ENCODE measurements around the gene ANXA4. TPM values are rescaled to one million over a fixed set of nuclear protein-coding genes. Genes with fewer than 3 reads are reported as not detected.

The ANXA4 gene
- total and polyA plus RNA-seq, 2 of the 13 experiments (the other 11 are each of a cell fraction or from before 2014, with no cell fraction given): 155 to 168 TPM

- TF ChIP-seq REST (IDR thresholded peaks at IDR 0.05; ENCODE audit: borderline replicate concordance in 1 of 2, low read depth in 1 of 2, low read length in 2 of 2) (no peak), ZNF607 (CRISPR knock-in tag; IDR thresholded peaks at IDR 0.05; ENCODE audit: borderline replicate concordance) (no peak), FOXO4 (CRISPR knock-in tag; conservative IDR thresholded peaks at IDR 0.05) (0 out of 2 replicates have a peak, but pooled peaks have one; percentile 32), HMGXB4 (CRISPR knock-in tag; IDR thresholded peaks at IDR 0.05; ENCODE audit: borderline replicate concordance in 1 of 2, low read depth in 1 of 2) (no peak), HNRNPL (IDR thresholded peaks at IDR 0.05; ENCODE audit: low read depth, low read length) (no peak), ZNF567 (CRISPR knock-in tag; IDR thresholded peaks at IDR 0.05; ENCODE audit: borderline replicate concordance) (no peak), ZBTB20 (CRISPR knock-in tag; IDR thresholded peaks at IDR 0.05; ENCODE audit: borderline replicate concordance, low read depth) (no peak), REXO4 (CRISPR knock-in tag; IDR thresholded peaks at IDR 0.05; ENCODE audit: borderline replicate concordance) (no peak), JDP2 (CRISPR knock-in tag; IDR thresholded peaks at IDR 0.05; ENCODE audit: borderline replicate concordance) (no peak), ZNF280D (CRISPR knock-in tag; IDR thresholded peaks at IDR 0.05) (peak; percentile 8; the same call in 1 of the 2 replicates), SATB2 (CRISPR knock-in tag; IDR thresholded peaks at IDR 0.05) (no peak), ZNF292 (CRISPR knock-in tag; IDR thresholded peaks at IDR 0.05; ENCODE audit: borderline replicate concordance, low read depth) (0 out of 2 replicates have a peak, but pooled peaks have one; percentile 42), HOXD1 (CRISPR knock-in tag; IDR thresholded peaks at IDR 0.05) (no peak), XRCC5 (optimal IDR thresholded peaks at IDR 0.05; ENCODE audit: low read length) (no peak), AHR (CRISPR knock-in tag; IDR thresholded peaks at IDR 0.05) (no peak), ATF3 (CRISPR knock-in tag; IDR thresholded peaks at IDR 0.05) (0 out of 2 replicates have a peak, but pooled peaks have one; percentile 10), ZSCAN25 (CRISPR knock-in tag; IDR thresholded peaks at IDR 0.05) (no peak), REL (CRISPR knock-in tag; conservative IDR thresholded peaks at IDR 0.05) (no peak), RBM22 (optimal IDR thresholded peaks at IDR 0.05; ENCODE audit: low read length) (no peak), KLF11 (CRISPR knock-in tag; IDR thresholded peaks at IDR 0.05) (no peak)
Measured at GRCh38 chr2:69780921-69781320, 39.0 kb downstream of the ANXA4 start (continued).

Data from HepG2 (cell line).